ENCODE results near the gene CYP3A5. TPM values are rescaled to one million over a fixed set of nuclear protein-coding genes. Genes with fewer than 3 reads are reported as not detected.

Gene CYP3A5
- polyA plus RNA-seq, 1 experiment = 0.21 TPM

GRCh38 chr7:99605527-99605926 is 74.3 kb downstream of the CYP3A5 start:
- POLR2A ChIA-PET = interaction anchor here (0.6 kb wide), 1 partner anchor 38 kb away, joined by 3 read pairs; no protein-coding TSS in a partner anchor
- CTCF ChIA-PET = no interaction called here
- no peak for TF ChIP-seq CTCF (IDR thresholded peaks at IDR 0.05; ENCODE audit: low read depth, low read length)

GRCh38 chr7:99601656-99602310 is 78.0 kb downstream of the CYP3A5 start:
- DNase-seq (ENCODE audit: low read depth, low spot score) = no peak
- H3K9me3 ChIP-seq (ENCODE audit: control insufficient read depth, insufficient read depth, low read length) = no peaks in the 10 kb centered on the region
- CTCF ChIA-PET = no interaction called here
- H3K27ac ChIP-seq (ENCODE audit: low read depth, low read length) = no peak overlapping the region
- no peak overlapping the region for H3K4me3 ChIP-seq (ENCODE audit: low read depth, low read length)
- POLR2A ChIA-PET = interaction anchor here (0.6 kb wide), 1 partner anchor 42 kb away, joined by 7 read pairs; no protein-coding TSS in a partner anchor
- H3K27me3 ChIP-seq (ENCODE audit: control insufficient read depth, insufficient read depth, low read length) = no peaks in the 10 kb centered on the region
- 0 out of 2 replicates have a peak, but pooled peaks have one; percentile 5 for TF ChIP-seq CTCF (IDR thresholded peaks at IDR 0.05; ENCODE audit: low read depth, low read length)

More at GRCh38 chr7:99605527-99605926, 74.3 kb downstream of the CYP3A5 start:
- DNase-seq (ENCODE audit: low read depth, low spot score) = no peak
- Histone ChIP-seq H3K9me3 (ENCODE audit: control insufficient read depth, insufficient read depth, low read length) (no peaks in the 10 kb centered on the region), H3K27ac (ENCODE audit: low read depth, low read length) (no peak overlapping the region), H3K4me3 (ENCODE audit: low read depth, low read length) (no peak overlapping the region), H3K27me3 (ENCODE audit: control insufficient read depth, insufficient read depth, low read length) (no peaks in the 10 kb centered on the region)

- Histone ChIP-seq H3K27me3 (ENCODE audit: control insufficient read depth, insufficient read depth, low read length) (no peaks in the 10 kb centered on the region), H3K4me3 (ENCODE audit: low read depth, low read length) (no peak overlapping the region), H3K9me3 (ENCODE audit: control insufficient read depth, insufficient read depth, low read length) (no peaks in the 10 kb centered on the region), H3K27ac (ENCODE audit: low read depth, low read length) (no peak overlapping the region)
- ChIA-PET CTCF (no interaction called here), POLR2A (no interaction called here)
- TF ChIP-seq CTCF (IDR thresholded peaks at IDR 0.05; ENCODE audit: low read depth, low read length) = no peak
- no peak for DNase-seq (ENCODE audit: low read depth, low spot score)
Measured at GRCh38 chr7:99599836-99600235, 80.0 kb downstream of the CYP3A5 start.

Small RNA genes within 50 kb of the gene (small RNA-seq; reads per million reads assigned to genes)
- not detected for gene CYP3A51P (ENCODE audit: insufficient read length, low read depth)
- not detected for gene CYP3A7-CYP3A51P (ENCODE audit: insufficient read length, low read depth)

Other genes with a start within 250 kb of the CYP3A5 start
- 2.7 and 3.0 TPM in 2 replicates for gene PTCD1, start 241.2 kb downstream of the CYP3A5 start, polyA plus RNA-seq (2011; rRNA removed)
- 27.6 and 32.2 TPM in 2 replicates for gene CPSF4, start 241.1 kb downstream of the CYP3A5 start, polyA plus RNA-seq (2011; rRNA removed)
- 591 and 634 TPM in 2 replicates for gene ATP5MF, start 213.8 kb downstream of the CYP3A5 start, polyA plus RNA-seq (2011; rRNA removed)
- gene ZNF789, start 207.1 kb downstream of the CYP3A5 start, polyA plus RNA-seq (2011; rRNA removed) = 7.9 and 8.3 TPM in 2 replicates
- gene ZNF394, start 179.7 kb downstream of the CYP3A5 start, polyA plus RNA-seq (2011; rRNA removed) = 9.4 TPM in 2 replicates
- 11.5 and 13.4 TPM in 2 replicates for gene ZKSCAN5, start 175.3 kb downstream of the CYP3A5 start, polyA plus RNA-seq (2011; rRNA removed)
- 8.1 and 11.8 TPM in 2 replicates for gene FAM200A, start 127.9 kb downstream of the CYP3A5 start, polyA plus RNA-seq (2011; rRNA removed)
- gene ZNF655, start 121.4 kb downstream of the CYP3A5 start, polyA plus RNA-seq (2011; rRNA removed) = 62.9 and 79.3 TPM in 2 replicates
- gene TMEM225B, start 81.7 kb downstream of the CYP3A5 start, polyA plus RNA-seq (2011; rRNA removed) = 0.72 and 1.2 TPM in 2 replicates
- gene ZSCAN25, start 63.0 kb downstream of the CYP3A5 start, polyA plus RNA-seq (2011; rRNA removed) = 6.4 and 6.7 TPM in 2 replicates
- 0.17 and 0.36 TPM in 2 replicates for gene CYP3A7, start 55.2 kb upstream of the CYP3A5 start, polyA plus RNA-seq (2011; rRNA removed)
- not detected in 2 replicates for gene CYP3A4, start 104.2 kb upstream of the CYP3A5 start, polyA plus RNA-seq (2011; rRNA removed)
- gene CYP3A43, start 148.0 kb upstream of the CYP3A5 start, polyA plus RNA-seq (2011; rRNA removed) = not detected in 2 replicates
- gene OR2AE1, start 197.0 kb upstream of the CYP3A5 start, polyA plus RNA-seq (2011; rRNA removed) = not detected in 2 replicates
- gene TRIM4, start 239.5 kb upstream of the CYP3A5 start, polyA plus RNA-seq (2011; rRNA removed) = 27.0 and 32.7 TPM in 2 replicates
- gene GJC3, start 249.6 kb upstream of the CYP3A5 start, polyA plus RNA-seq (2011; rRNA removed) = not detected in 2 replicates